Fibroblast of pulmonary artery (primary cell): Measurements from ENCODE around the gene IQCN.

ENCODE experiments used
- DNase-seq: peaks from one replicate; pipeline ENCODE4 v3.0.0-alpha.2; 2010; ENCODE audit warnings: low read depth
- H3K4me3 ChIP-seq: replicated peaks from 2 replicates; pipeline ENCODE4 v1.5.1; 2011; ENCODE audit warnings: low read depth, mild to moderate bottlenecking, control low read depth, low read length, moderate library complexity
- TF ChIP-seq, protein P1 (sequence below): IDR thresholded peaks from 2 replicates; pipeline ENCODE4 v1.5.1; 2011; ENCODE audit warnings: mild to moderate bottlenecking, control low read depth, low read length, inconsistent platforms; ENCODE audit errors: missing control alignments

IQCN gene

DNA sequence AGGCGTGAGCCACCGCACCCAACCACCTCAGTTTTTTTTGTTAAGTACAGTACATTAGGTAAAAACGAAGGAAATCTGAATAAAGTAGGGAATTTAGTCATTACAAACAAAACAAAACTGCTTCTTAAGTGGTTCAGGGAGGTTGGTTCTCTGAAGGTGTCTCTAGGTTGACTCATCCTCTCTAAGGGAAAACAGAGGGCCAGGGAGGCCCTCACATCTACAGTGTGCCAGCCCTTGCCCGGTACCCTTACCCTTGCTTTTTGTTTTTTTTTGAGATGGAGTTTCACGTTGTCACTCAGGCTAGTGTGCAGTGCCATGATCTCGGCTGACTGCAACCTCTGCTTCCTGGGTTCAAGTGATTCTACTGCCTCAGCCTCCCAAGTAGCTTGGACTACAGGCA, 24.3 kb upstream of the IQCN start:
- TF ChIP-seq, protein P1, sequence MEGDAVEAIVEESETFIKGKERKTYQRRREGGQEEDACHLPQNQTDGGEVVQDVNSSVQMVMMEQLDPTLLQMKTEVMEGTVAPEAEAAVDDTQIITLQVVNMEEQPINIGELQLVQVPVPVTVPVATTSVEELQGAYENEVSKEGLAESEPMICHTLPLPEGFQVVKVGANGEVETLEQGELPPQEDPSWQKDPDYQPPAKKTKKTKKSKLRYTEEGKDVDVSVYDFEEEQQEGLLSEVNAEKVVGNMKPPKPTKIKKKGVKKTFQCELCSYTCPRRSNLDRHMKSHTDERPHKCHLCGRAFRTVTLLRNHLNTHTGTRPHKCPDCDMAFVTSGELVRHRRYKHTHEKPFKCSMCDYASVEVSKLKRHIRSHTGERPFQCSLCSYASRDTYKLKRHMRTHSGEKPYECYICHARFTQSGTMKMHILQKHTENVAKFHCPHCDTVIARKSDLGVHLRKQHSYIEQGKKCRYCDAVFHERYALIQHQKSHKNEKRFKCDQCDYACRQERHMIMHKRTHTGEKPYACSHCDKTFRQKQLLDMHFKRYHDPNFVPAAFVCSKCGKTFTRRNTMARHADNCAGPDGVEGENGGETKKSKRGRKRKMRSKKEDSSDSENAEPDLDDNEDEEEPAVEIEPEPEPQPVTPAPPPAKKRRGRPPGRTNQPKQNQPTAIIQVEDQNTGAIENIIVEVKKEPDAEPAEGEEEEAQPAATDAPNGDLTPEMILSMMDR: no peak
- DNase-seq: no peak
- no peak overlapping the region for H3K4me3 ChIP-seq

DNA sequence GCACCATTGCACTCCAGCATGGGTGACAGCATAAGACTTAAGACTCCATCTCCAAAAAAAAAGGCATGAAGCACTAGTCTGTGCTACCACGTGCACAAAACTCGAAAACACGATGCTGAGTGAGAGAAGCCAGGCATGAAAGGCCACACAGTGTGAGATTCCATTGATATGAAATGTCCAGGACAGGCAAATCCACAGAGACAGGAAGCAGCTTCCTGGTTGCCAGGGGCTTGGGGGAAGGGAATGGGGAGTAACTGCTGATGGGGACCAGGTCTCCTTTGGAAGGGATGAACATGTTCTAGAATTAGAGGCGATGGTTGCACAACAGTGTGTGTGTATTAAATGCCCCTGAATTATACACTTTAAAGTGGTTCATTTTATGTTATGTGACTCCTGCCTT, 23.1 kb upstream of the IQCN start:
- H3K4me3 ChIP-seq: no peak overlapping the region
- no peak for DNase-seq
- TF ChIP-seq, protein P1: no peak

DNA sequence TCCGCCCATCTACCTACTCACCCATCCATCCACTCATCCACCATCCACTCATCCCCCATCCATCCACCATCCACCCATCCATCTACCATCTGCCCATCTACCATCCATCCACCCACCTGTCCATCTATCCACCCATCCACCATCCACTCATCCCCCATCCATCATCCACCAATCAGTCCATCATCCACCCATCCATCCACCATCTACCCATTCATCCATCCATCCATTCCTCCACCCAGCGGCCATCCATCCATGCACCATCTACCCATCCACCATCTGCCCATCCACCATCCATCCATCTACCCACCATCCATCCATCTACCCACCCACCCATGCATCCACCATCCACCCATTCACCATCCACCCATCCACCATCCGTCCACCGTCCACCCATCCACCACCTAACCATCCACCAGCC, 20.8 kb upstream of the IQCN start:
- no peak overlapping the region for H3K4me3 ChIP-seq
- TF ChIP-seq, protein P1: no peak
- DNase-seq: no peak

DNA sequence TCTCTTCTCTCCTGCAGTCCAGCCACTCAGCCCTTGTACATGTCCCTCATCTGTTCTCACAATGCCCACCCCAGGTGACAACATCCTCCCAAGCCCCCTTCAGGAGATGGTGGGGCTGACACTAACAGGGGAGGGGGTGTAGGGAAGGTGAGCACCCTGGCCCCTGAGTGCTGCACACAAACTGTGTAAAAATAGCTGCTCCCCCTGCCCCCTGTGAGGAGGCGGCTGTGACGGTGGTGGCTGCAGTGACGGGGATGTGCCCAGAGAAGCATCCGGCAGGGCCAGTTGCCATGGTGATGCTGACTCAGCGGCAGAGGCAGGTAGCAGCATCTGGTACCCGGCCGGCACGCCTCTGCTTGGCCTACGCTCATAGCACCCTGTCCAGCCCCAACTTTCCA, 20.2 kb upstream of the IQCN start:
- no peak overlapping the region for H3K4me3 ChIP-seq
- TF ChIP-seq, protein P1: no peak
- no peak for DNase-seq

DNA sequence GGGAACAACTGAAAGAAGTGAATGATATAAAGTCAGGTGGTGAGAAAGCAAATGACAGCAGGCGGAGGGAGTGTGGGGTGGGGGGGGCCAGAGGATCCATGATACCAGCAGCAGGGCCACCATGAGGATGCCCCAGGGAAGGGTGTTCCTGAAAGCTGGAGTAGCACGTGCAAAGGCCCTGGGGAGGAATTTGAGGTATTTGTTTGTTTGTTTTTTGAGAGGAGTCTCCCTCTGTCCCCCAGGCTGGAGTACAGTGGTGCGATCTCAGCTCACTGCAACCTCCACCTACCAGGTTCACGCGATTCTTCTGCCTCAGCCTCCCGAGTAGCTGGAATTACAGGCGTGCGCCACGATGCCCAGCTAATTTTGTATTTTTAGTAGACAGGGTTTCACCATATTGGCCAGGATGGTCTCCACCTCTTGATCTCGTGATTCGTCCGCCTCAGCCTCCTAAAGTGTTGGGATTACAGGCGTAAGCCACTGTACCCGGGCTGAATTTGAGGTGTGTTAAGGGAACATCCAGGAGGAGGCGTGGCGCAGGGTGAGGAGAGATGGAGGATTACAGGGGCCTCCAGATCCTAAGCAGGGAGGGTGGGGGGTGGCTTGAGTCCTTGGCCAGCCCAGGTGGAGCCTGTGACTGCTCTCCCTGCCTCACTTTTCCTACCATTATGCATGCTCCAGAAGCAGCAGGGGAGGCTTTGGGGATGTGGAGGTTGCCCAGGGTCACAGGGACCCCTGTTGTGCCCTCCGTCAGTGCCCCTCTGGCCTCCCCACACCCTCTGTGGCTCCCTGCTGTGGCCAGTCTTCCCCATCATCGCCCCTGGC, 19.6 kb upstream of the IQCN start:
- no peak for DNase-seq
- H3K4me3 ChIP-seq: no peak overlapping the region
- TF ChIP-seq, protein P1: no peak

DNA sequence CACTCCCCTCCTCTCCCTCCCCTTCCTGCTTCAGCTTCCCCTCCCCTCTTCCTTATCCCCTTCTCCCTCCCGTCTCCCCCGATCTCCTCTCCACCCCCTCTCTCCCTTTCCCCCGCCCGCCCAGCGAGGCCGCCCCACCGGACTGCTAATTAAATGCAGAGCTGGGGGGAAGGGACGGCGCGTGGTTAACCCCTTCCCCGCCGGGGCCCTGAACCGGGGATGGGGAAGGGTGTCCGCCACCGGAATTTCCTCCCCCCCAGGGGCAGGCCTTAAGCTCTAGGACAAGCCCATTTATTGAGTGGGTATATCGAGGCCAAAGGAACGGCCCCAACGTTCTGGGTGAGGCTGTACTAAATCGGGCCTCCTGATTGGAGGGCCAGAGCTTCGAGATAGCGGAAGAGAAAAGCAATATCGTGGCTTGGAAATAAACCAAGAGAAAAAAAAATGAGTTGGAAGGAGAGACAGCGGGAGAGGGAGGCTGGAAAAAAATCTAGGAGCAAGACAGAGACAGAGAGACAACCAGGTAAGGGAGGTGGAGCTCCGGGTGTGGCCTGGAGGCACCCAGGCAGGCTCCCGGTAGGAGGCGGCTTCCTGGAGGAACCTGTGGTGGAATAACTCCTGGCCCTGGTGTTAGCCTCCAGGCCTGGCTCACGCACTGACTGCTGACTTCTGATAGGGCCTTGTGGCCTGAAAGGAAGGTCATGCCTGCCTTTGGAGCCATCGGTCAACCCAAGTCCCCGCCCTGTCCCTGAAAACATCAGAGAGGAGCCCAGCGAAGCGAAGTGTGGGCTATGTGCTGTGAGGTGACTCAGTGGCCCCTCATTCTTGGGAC, 18.8 kb upstream of the IQCN start:
- peak; percentile 69 for DNase-seq
- TF ChIP-seq, protein P1: no peak
- peak overlapping the region; percentile 60 for H3K4me3 ChIP-seq
